Body of pancreas (tissue), 4 donors: ENCODE data around the gene MGRN1. TPM values are rescaled to one million over a fixed set of nuclear protein-coding genes. Genes with fewer than 3 reads are reported as not detected.

ENCODE experiments used
- ATAC-seq: fragments of 150-250 bp; one replicate; pipeline ENCODE4 v1.9.1; 2016
- DNase-seq, 4 donors: peaks; one replicate each; pipeline ENCODE4 v3.0.0-alpha.2; 2019
- H3K27ac ChIP-seq, 4 donors: fragments of 200-600 bp; sonication (generic); 1 replicate in 3 of 4; 2 replicates in 1 of 4; pipeline versions ENCODE4 v1.5.1 to v1.6.1; 2016 to 2019; ENCODE audit warnings: mild to moderate bottlenecking in 1 of 4, mixed read lengths in 1 of 4, moderate library complexity in 1 of 4
- H3K27me3 ChIP-seq, 2 donors: fragments of 200-600 bp; sonication (generic); one replicate each; pipeline ENCODE4 v1.6.0; 2016; ENCODE audit warnings: mild to moderate bottlenecking in 1 of 2
- H3K36me3 ChIP-seq, 2 donors: fragments of 200-600 bp; sonication (generic); replicated peaks in 1 of 2; 2 replicates each; pipeline ENCODE4 v1.5.1; 2016; ENCODE audit warnings: low read depth in 2 of 2; ENCODE audit not compliant: insufficient read depth in 1 of 2
- H3K4me1 ChIP-seq: fragments of 200-600 bp; sonication (generic); one replicate; pipeline ENCODE4 v1.6.0; 2016
- H3K4me3 ChIP-seq, 2 donors: fragments of 200-600 bp; sonication (generic); 1 replicate in 1 of 2; 2 replicates in 1 of 2; pipeline ENCODE4 v1.5.1; 2016 to 2019
- H3K9me3 ChIP-seq, 3 donors: fragments of 200-600 bp; sonication (generic); 1 replicate in 2 of 3; 2 replicates in 1 of 3; pipeline ENCODE4 v1.5.1; 2016
- POLR2A ChIP-seq, 3 donors: fragments of 450-650 bp; IDR thresholded peaks; one replicate each; pipeline ENCODE4 v1.6.1; 2016; ENCODE audit warnings: antibody characterized with exemption in 3 of 3, mild to moderate bottlenecking in 2 of 3
- WGBS, 2 donors: methylation state at CpG; one replicate each; pipeline ENCODE4 v1.1.5; 2017; 5-methylcytosine and 5-hydroxymethylcytosine counted together
- intact Hi-C: fragments of 100-400 bp; cut with DNase I; formaldehyde crosslinking; loops from one replicate; pipeline ENCODE4 v1.15.1; 2023
- total RNA-seq, 2 donors: library from RNA; depleted of rRNA; stranded (reverse); fragments of >200 nt; gene quantifications; one replicate each; pipeline ENCODE4 v1.1.0, GENCODE V29; 2016
- TF ChIP-seq, protein P1 (sequence below), 7 experiments: fragments of 450-650 bp in 4 of 7; fragments of 200-600 bp in 3 of 7; sonication (generic) in 3 of 7; IDR thresholded peaks; one replicate each; pipeline ENCODE4 v1.5.1; 2016 to 2019; ENCODE audit warnings: antibody characterized with exemption in 7 of 7

Gene MGRN1
- total RNA-seq, 2 donors from 2014 or later, result 23.3 to 44.8 TPM

DNA sequence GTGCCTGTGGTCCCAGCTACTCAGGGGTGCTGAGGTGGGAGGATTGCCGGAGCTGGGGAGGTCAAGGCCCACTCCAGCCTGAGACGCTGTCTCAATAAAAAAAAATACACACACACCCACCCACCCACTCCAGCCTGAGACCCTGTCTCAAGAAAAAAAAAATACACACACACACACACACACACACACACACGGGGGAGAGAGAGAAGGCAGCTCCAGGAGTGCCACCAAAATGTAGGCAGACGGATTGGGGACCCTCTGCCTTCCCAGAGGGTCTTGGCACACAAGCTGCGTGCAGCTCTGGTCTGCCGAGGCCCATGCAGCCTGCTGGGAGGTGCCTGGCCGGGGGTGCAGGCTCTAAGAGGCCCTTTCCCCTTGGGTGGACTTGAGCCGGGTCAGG, 62.8 kb downstream of the MGRN1 start:
- DNase-seq, result no peak
- Histone ChIP-seq H3K4me1 (peaks cover 3% of the 10 kb centered on the region), H3K4me3 (no peak overlapping the region), H3K27me3 (no peaks in the 10 kb centered on the region), H3K36me3 (peaks cover 0 to 10% of the 10 kb centered on the region in 2 donors), H3K27ac (no peak overlapping the region), H3K9me3 (no peaks in the 10 kb centered on the region)
- TF ChIP-seq POLR2A (IDR thresholded peaks at IDR 0.05), result no peak
- TF ChIP-seq, protein P1, sequence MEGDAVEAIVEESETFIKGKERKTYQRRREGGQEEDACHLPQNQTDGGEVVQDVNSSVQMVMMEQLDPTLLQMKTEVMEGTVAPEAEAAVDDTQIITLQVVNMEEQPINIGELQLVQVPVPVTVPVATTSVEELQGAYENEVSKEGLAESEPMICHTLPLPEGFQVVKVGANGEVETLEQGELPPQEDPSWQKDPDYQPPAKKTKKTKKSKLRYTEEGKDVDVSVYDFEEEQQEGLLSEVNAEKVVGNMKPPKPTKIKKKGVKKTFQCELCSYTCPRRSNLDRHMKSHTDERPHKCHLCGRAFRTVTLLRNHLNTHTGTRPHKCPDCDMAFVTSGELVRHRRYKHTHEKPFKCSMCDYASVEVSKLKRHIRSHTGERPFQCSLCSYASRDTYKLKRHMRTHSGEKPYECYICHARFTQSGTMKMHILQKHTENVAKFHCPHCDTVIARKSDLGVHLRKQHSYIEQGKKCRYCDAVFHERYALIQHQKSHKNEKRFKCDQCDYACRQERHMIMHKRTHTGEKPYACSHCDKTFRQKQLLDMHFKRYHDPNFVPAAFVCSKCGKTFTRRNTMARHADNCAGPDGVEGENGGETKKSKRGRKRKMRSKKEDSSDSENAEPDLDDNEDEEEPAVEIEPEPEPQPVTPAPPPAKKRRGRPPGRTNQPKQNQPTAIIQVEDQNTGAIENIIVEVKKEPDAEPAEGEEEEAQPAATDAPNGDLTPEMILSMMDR (IDR thresholded peaks at IDR 0.05), result no peak
- WGBS, 2 donors, result 90 to 92% methylated on average over 3 to 8 of the region's 8 CpGs
- intact Hi-C loops, result no loop called here
- no peak for ATAC-seq

DNA sequence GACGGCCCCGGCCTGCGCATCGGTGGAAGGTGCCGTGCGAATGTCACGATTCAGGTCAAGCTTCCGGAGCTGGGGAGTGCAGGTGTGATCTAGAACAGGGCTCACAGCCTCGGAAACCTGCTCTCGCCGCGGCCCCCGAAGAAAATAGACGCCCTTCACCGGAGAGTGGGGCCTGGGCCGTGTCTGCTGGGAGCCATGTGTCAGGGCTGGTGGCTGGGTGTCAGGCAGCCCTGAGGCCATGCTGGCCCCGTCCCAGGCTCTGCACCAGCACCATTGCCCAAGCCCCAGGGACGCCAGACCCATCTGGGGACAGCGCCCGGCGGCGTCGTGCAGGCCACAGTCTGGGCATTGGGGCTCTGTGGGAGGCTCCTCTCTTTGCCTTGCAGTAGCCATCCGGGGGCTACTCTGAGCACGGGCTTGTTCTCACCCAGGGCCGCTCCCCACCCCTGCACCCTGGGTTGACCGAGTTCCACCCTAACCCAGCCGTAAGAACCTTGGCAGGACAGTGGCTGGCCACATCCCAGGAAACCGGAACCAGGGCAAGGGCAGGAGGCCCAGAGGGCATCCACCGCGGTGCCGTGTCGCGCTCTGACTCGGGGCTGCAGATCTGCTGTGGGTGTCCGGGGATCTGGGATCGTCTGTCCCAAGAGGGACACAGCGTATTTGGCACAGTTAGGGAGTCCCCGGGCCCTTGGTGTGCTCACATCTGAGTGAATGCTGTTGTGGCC, 63.5 kb downstream of the MGRN1 start:
- no peak for TF ChIP-seq POLR2A (IDR thresholded peaks at IDR 0.05)
- TF ChIP-seq, protein P1 (IDR thresholded peaks at IDR 0.05), result no peak
- intact Hi-C loops, result no loop called here
- Histone ChIP-seq H3K4me3 (no peak overlapping the region), H3K27ac (no peak overlapping the region), H3K9me3 (no peaks in the 10 kb centered on the region), H3K4me1 (peaks cover 10% of the 10 kb centered on the region), H3K27me3 (no peaks in the 10 kb centered on the region), H3K36me3 (peaks cover 0 to 10% of the 10 kb centered on the region in 2 donors)
- ATAC-seq (no peak), DNase-seq (no peak)
- WGBS, 2 donors, result 86 to 92% methylated on average over 7 to 34 of the region's 39 CpGs

DNA sequence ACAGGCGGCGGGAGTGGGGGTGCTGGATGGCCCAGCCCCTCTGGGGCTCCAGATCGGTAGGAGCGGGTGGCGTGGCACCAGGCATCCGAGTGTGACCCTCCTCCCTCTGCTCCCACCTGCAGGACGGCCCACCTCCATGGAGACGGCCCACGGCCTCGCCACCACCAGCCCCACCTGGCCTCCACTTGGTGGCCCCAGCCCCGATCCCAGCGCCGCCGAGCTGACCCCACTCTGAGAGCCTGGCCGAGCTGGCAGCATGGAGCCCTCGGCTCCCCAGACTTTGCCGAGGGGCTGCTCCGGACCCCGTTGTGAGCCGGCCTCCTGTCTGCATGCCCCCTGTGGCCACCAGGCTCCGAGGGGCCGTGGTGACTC, 64.0 kb downstream of the MGRN1 start:
- intact Hi-C loops, result no loop called here
- no peak for DNase-seq
- TF ChIP-seq POLR2A (IDR thresholded peaks at IDR 0.05), result no peak
- TF ChIP-seq, protein P1 (IDR thresholded peaks at IDR 0.05), result no peak
- H3K27ac ChIP-seq, result no peak overlapping the region
- no peaks in the 10 kb centered on the region for H3K27me3 ChIP-seq
- 92 to 95% methylated on average over 12 to 22 of the region's 22 CpGs for WGBS, 2 donors
- H3K4me1 ChIP-seq, result peaks cover 11% of the 10 kb centered on the region
- no peaks in the 10 kb centered on the region for H3K9me3 ChIP-seq
- no peak for ATAC-seq
- H3K36me3 ChIP-seq, result peaks cover 0 to 10% of the 10 kb centered on the region in 2 donors
- H3K4me3 ChIP-seq, result no peak overlapping the region

DNA sequence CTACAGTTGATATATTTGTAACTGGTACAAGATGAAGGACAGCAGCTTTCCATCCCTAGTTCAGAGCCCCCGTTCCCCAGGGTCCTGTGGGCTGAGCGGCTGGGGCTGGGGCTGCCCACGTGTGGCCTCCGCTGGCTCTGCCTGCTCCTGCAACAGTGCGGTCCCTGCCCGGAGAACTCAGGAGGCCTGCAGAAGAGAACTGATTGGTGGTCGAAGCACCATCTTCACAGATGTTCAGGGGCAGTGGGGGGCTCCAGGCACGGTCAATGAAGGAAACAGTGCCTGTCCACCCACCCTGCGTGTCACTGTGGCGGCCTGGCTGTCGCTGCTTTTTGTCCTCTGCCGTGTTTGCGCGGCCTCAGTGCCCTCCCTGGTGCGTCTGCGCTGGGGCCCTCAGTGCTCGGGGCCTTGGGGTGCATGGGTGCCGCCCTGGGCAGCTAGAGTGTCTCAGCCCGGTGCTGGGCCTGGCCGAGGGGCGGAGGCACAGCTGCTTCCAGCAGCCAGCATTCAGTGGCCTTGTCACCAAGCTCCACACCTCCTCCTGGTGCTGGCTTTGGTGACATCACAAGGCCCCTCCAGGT, 64.6 kb downstream of the MGRN1 start:
- H3K9me3 ChIP-seq, result no peaks in the 10 kb centered on the region
- 89 to 91% methylated on average over 18 to 21 of the region's 21 CpGs for WGBS, 2 donors
- TF ChIP-seq, protein P1 (IDR thresholded peaks at IDR 0.05), result no peak
- TF ChIP-seq POLR2A (IDR thresholded peaks at IDR 0.05), result no peak
- peaks cover 12% of the 10 kb centered on the region for H3K4me1 ChIP-seq
- no peaks in the 10 kb centered on the region for H3K27me3 ChIP-seq
- intact Hi-C loops, result no loop called here
- H3K27ac ChIP-seq, result no peak overlapping the region
- no peak overlapping the region for H3K4me3 ChIP-seq
- peaks cover 0 to 7% of the 10 kb centered on the region in 2 donors for H3K36me3 ChIP-seq
- DNase-seq (no peak), ATAC-seq (no peak)
